Activated CD4-positive, alpha-beta T cell treated with anti-CD3 and anti-CD28 coated beads, Interleukin-2, amount 10 ng/mL, durations not matched to agents 7 days and 5 days (primary cell): ENCODE measurements around the gene CXCL13. TPM values are rescaled to one million over a fixed set of nuclear protein-coding genes. Genes with fewer than 3 reads are reported as not detected.
"Not testable (repeated sequence)": the region's sequence is repeated elsewhere in the genome, so short reads cannot be mapped to it uniquely, and the experiment has no call there.

ENCODE experiments used
- CTCF ChIA-PET: fragments of 350-600 bp; sonication (Branson Sonifier 250); formaldehyde crosslinking; loops from one replicate; lab custom pipeline; 2021; ENCODE audit warnings: antibody characterized with exemption; lab: Charles Lee
- POLR2A ChIA-PET: fragments of 350-600 bp; sonication (Branson Sonifier 250); formaldehyde crosslinking; loops from one replicate; lab custom pipeline; 2021; ENCODE audit warnings: antibody characterized with exemption; lab: Charles Lee
- DNase-seq: peaks from one replicate; pipeline ENCODE4 v3.0.0-alpha.2; 2020
- H3K27ac Mint-ChIP-seq: one replicate; pipeline ENCODE4 v1.8.0; 2021; ENCODE audit warnings: mild to moderate bottlenecking, moderate library complexity, mixed read lengths
- H3K27me3 Mint-ChIP-seq: one replicate; pipeline ENCODE4 v1.8.0; 2021; ENCODE audit warnings: mixed read lengths
- H3K36me3 Mint-ChIP-seq: one replicate; pipeline ENCODE4 v1.8.0; 2021; ENCODE audit warnings: low read depth, mixed read lengths
- H3K4me1 Mint-ChIP-seq: one replicate; pipeline ENCODE4 v1.8.0; 2021; ENCODE audit warnings: mixed read lengths
- H3K4me3 Mint-ChIP-seq: one replicate; pipeline ENCODE4 v1.8.0; 2021; ENCODE audit warnings: mild to moderate bottlenecking, moderate library complexity, mixed read lengths
- H3K9me3 Mint-ChIP-seq: one replicate; pipeline ENCODE4 v1.8.0; 2021; ENCODE audit warnings: mixed read lengths
- total RNA-seq, 2 experiments: library from RNA; stranded (reverse); gene quantifications; one replicate each; pipeline ENCODE4 v1.2.3, GENCODE V29; 2021

The CXCL13 gene
- total RNA-seq: not detected

- Mint-ChIP-seq H3K27me3 (peaks cover 9% of the 10 kb centered on the region), H3K4me3 (no peak within 1 kb of the TSS), H3K9me3 (no peaks in the 10 kb centered on the region), H3K27ac (no peak within 1 kb of the TSS), H3K4me1 (peaks cover 10% of the 10 kb centered on the region), H3K36me3 (no peaks in the 10 kb centered on the region)
- ChIA-PET POLR2A (no interaction called here), CTCF (interaction anchor here (1.4 kb wide), 1 partner anchor 10 kb away, joined by 5 read pairs; no protein-coding TSS in a partner anchor)
- no peak for DNase-seq
Measured at GRCh38 chr4:77605210-77605902, at the start of gene CXCL13. Gene CXCL13 (plus strand): TSS chr4:77605820. CDS start chr4:77605866, 46 bp downstream.

GRCh38 chr4:77560170-77560569, 45.5 kb upstream of the CXCL13 start:
- Mint-ChIP-seq H3K4me1 (no peaks in the 10 kb centered on the region), H3K27me3 (no peaks in the 10 kb centered on the region), H3K27ac (no peak overlapping the region), H3K4me3 (no peak overlapping the region), H3K36me3 (no peaks in the 10 kb centered on the region), H3K9me3 (peaks cover 5% of the 10 kb centered on the region)
- POLR2A ChIA-PET: no interaction called here
- no peak for DNase-seq
- CTCF ChIA-PET: interaction anchor here (0.6 to 1.0 kb wide), 2 partner anchors 15 to 96 kb away, joined by 3 read pairs; no protein-coding TSS in a partner anchor

GRCh38 chr4:77561720-77562119, 43.9 kb upstream of the CXCL13 start:
- H3K4me3 Mint-ChIP-seq, H3K27ac Mint-ChIP-seq, H3K9me3 Mint-ChIP-seq, DNase-seq, POLR2A ChIA-PET, CTCF ChIA-PET, H3K4me1 Mint-ChIP-seq, H3K27me3 Mint-ChIP-seq, H3K36me3 Mint-ChIP-seq: not testable (repeated sequence)

GRCh38 chr4:77564231-77564630, 41.4 kb upstream of the CXCL13 start:
- DNase-seq: no peak
- Mint-ChIP-seq H3K27me3 (peaks cover 8% of the 10 kb centered on the region), H3K4me3 (no peak overlapping the region), H3K9me3 (peaks cover 4% of the 10 kb centered on the region), H3K4me1 (no peaks in the 10 kb centered on the region), H3K36me3 (no peaks in the 10 kb centered on the region), H3K27ac (no peak overlapping the region)
- CTCF ChIA-PET: interaction anchor here (1.2 to 1.3 kb wide), 2 partner anchors 10 to 12 kb away, joined by 4 to 5 read pairs; no protein-coding TSS in a partner anchor
- POLR2A ChIA-PET: no interaction called here

- Mint-ChIP-seq H3K27ac (no peak overlapping the region), H3K36me3 (no peaks in the 10 kb centered on the region), H3K27me3 (peaks cover 8% of the 10 kb centered on the region), H3K9me3 (peaks cover 10% of the 10 kb centered on the region), H3K4me3 (no peak overlapping the region), H3K4me1 (no peaks in the 10 kb centered on the region)
- ChIA-PET POLR2A (no interaction called here), CTCF (interaction anchor here (0.7 to 0.9 kb wide), 2 partner anchors 10 to 15 kb away, joined by 3 read pairs; no protein-coding TSS in a partner anchor)
- no peak for DNase-seq
Measured at GRCh38 chr4:77566148-77566547, 39.5 kb upstream of the CXCL13 start.

GRCh38 chr4:77567549-77567948, 38.1 kb upstream of the CXCL13 start:
- DNase-seq: no peak
- Mint-ChIP-seq H3K4me1 (no peaks in the 10 kb centered on the region), H3K4me3 (no peak overlapping the region), H3K36me3 (no peaks in the 10 kb centered on the region), H3K9me3 (peaks cover 16% of the 10 kb centered on the region), H3K27me3 (peaks cover 8% of the 10 kb centered on the region), H3K27ac (no peak overlapping the region)
- ChIA-PET CTCF (no interaction called here), POLR2A (no interaction called here)

- Mint-ChIP-seq H3K9me3 (peaks cover 20% of the 10 kb centered on the region), H3K27me3 (peaks cover 12% of the 10 kb centered on the region)
- POLR2A ChIA-PET: interaction anchor here (0.6 kb wide), 1 partner anchor 8 kb away, joined by 3 read pairs; no protein-coding TSS in a partner anchor
- not testable (repeated sequence) for H3K4me1 Mint-ChIP-seq, H3K4me3 Mint-ChIP-seq, H3K36me3 Mint-ChIP-seq, DNase-seq, H3K27ac Mint-ChIP-seq
- CTCF ChIA-PET: interaction anchor here (0.6 kb wide), 1 partner anchor 827 kb away, joined by 4 read pairs; no protein-coding TSS in a partner anchor
Measured at GRCh38 chr4:77570508-77571214, 35.0 kb upstream of the CXCL13 start.

GRCh38 chr4:77576351-77576750, 29.3 kb upstream of the CXCL13 start:
- Mint-ChIP-seq H3K4me3 (no peak overlapping the region), H3K27me3 (peaks cover 5% of the 10 kb centered on the region), H3K9me3 (peaks cover 10% of the 10 kb centered on the region), H3K27ac (no peak overlapping the region), H3K4me1 (peaks cover 4% of the 10 kb centered on the region), H3K36me3 (no peaks in the 10 kb centered on the region)
- no peak for DNase-seq
- POLR2A ChIA-PET: no interaction called here
- CTCF ChIA-PET: interaction anchor here (0.7 to 1.4 kb wide), 2 partner anchors 10 to 12 kb away, joined by 3 to 4 read pairs; no protein-coding TSS in a partner anchor

GRCh38 chr4:77578145-77578544, 27.5 kb upstream of the CXCL13 start:
- Mint-ChIP-seq H3K4me1 (peaks cover 14% of the 10 kb centered on the region), H3K4me3 (no peak overlapping the region), H3K27ac (no peak overlapping the region), H3K9me3 (no peaks in the 10 kb centered on the region), H3K36me3 (no peaks in the 10 kb centered on the region), H3K27me3 (peaks cover 5% of the 10 kb centered on the region)
- POLR2A ChIA-PET: no interaction called here
- CTCF ChIA-PET: interaction anchor here (1.3 to 1.4 kb wide), 2 partner anchors 22 to 28 kb away, joined by 3 read pairs; no protein-coding TSS in a partner anchor
- no peak for DNase-seq

- Mint-ChIP-seq H3K27ac (no peak overlapping the region), H3K4me3 (no peak overlapping the region), H3K36me3 (no peaks in the 10 kb centered on the region), H3K4me1 (peaks cover 14% of the 10 kb centered on the region), H3K9me3 (peaks cover 4% of the 10 kb centered on the region), H3K27me3 (peaks cover 4% of the 10 kb centered on the region)
- CTCF ChIA-PET: interaction anchor here (0.6 to 0.9 kb wide), 2 partner anchors 469 to 1366 kb away, joined by 4 read pairs; no protein-coding TSS in a partner anchor
- POLR2A ChIA-PET: no interaction called here
- no peak for DNase-seq
Measured at GRCh38 chr4:77579406-77580076, 26.1 kb upstream of the CXCL13 start.

GRCh38 chr4:77581724-77582123, 23.9 kb upstream of the CXCL13 start:
- Mint-ChIP-seq H3K4me3 (no peak overlapping the region), H3K27me3 (no peaks in the 10 kb centered on the region)

GRCh38 chr4:77582156-77582555, 23.5 kb upstream of the CXCL13 start:
- H3K27ac Mint-ChIP-seq: no peak overlapping the region
- no peaks in the 10 kb centered on the region for H3K36me3 Mint-ChIP-seq
- no peak for DNase-seq
- H3K4me3 Mint-ChIP-seq: no peak overlapping the region
- POLR2A ChIA-PET: no interaction called here
- peaks cover 4% of the 10 kb centered on the region for H3K9me3 Mint-ChIP-seq
- no peaks in the 10 kb centered on the region for H3K27me3 Mint-ChIP-seq
- CTCF ChIA-PET: interaction anchor here (0.6 kb wide), 1 partner anchor 499 kb away, joined by 3 read pairs; no protein-coding TSS in a partner anchor
- H3K4me1 Mint-ChIP-seq: peaks cover 26% of the 10 kb centered on the region

More at GRCh38 chr4:77581724-77582123, 23.9 kb upstream of the CXCL13 start:
- CTCF ChIA-PET: interaction anchor here (0.6 kb wide), 1 partner anchor 499 kb away, joined by 3 read pairs; no protein-coding TSS in a partner anchor
- no peak for DNase-seq
- peaks cover 22% of the 10 kb centered on the region for H3K4me1 Mint-ChIP-seq
- H3K27ac Mint-ChIP-seq: no peak overlapping the region
- POLR2A ChIA-PET: no interaction called here
- peaks cover 4% of the 10 kb centered on the region for H3K9me3 Mint-ChIP-seq
- H3K36me3 Mint-ChIP-seq: no peaks in the 10 kb centered on the region
